Adrenal gland (tissue), 12 donors: ENCODE data around the gene SCRN3. TPM values are rescaled to one million over a fixed set of nuclear protein-coding genes. Genes with fewer than 3 reads are reported as not detected.
"Not testable (repeated sequence)": the region's sequence is repeated elsewhere in the genome, so short reads cannot be mapped to it uniquely, and the experiment has no call there.

Source experiments
- DNase-seq, 7 donors: peaks; one replicate each; pipeline ENCODE4 v3.0.0-alpha.2; 2019 to 2020
- H3K27ac ChIP-seq, 5 donors: fragments of 200-600 bp; sonication (generic) in 4 of 5; 1 replicate in 3 of 5; 2 replicates in 2 of 5; pipeline versions ENCODE4 v1.5.1 to v1.8.0; 2016 to 2020; ENCODE audit warnings: mild to moderate bottlenecking in 1 of 5
- H3K27me3 ChIP-seq: fragments of 200-600 bp; 2 replicates; pipeline ENCODE4 v1.8.0; 2021
- H3K36me3 ChIP-seq, 2 donors: fragments of 200-600 bp; replicated peaks in 1 of 2; 1 replicate in 1 of 2; 2 replicates in 1 of 2; pipeline versions ENCODE4 v1.5.1 to v1.8.0; 2018 to 2022
- H3K4me1 ChIP-seq, 2 donors: fragments of 200-600 bp; replicated peaks in 1 of 2; 1 replicate in 1 of 2; 2 replicates in 1 of 2; pipeline versions ENCODE4 v1.5.1 to v1.8.0; 2018 to 2021
- H3K4me3 ChIP-seq, 4 donors: fragments of 200-600 bp; sonication (generic) in 3 of 4; one replicate each; pipeline ENCODE4 v1.5.1; 2016 to 2018
- H3K9me3 ChIP-seq, 3 donors: fragments of 200-600 bp; sonication (generic) in 1 of 3; replicated peaks in 1 of 3; 1 replicate in 2 of 3; 2 replicates in 1 of 3; pipeline versions ENCODE4 v1.5.1 to v1.8.0; 2016 to 2021
- CTCF ChIP-seq, 6 experiments: fragments of 450-650 bp in 4 of 6; fragments of 200-600 bp in 2 of 6; sonication (generic) in 1 of 6; IDR thresholded peaks; 1 replicate in 5 of 6; 2 replicates in 1 of 6; pipeline versions ENCODE4 v1.5.1 to v1.8.0; 2016 to 2021; ENCODE audit warnings: antibody characterized with exemption in 6 of 6, mild to moderate bottlenecking in 2 of 6, moderate library complexity in 1 of 6
- POLR2A ChIP-seq, 2 donors: fragments of 450-650 bp; IDR thresholded peaks; one replicate each; pipeline ENCODE4 v1.6.1; 2017; ENCODE audit warnings: antibody characterized with exemption in 2 of 2, mild to moderate bottlenecking in 2 of 2, moderate library complexity in 1 of 2
- WGBS, 4 donors: extraction: QIAGEN DNeasy Blood & Tissue Kit in 2 of 4; methylation state at CpG; one replicate each; pipeline versions ENCODE4 v1.1.5 to v1.1.7; 2013 to 2017; 5-methylcytosine and 5-hydroxymethylcytosine counted together
- intact Hi-C, 2 donors: fragments of 100-400 bp; cut with DNase I; formaldehyde crosslinking; loops; one replicate each; pipeline versions ENCODE4 v1.14.1 to v1.15.0; 2022 to 2023
- polyA plus RNA-seq, 3 donors: library from polyadenylated mRNA; stranded (reverse); fragments of 200-250 nt in 2 of 3; fragments of 350-450 nt in 1 of 3; fragmentation: Illumina TruSeq in 1 of 3; extraction: RNeasy Lipid Tissue Mini Kit (QIAGEN cat#74804) in 1 of 3; gene quantifications; one replicate each; pipeline ENCODE4 v1.2.3, GENCODE V29; 2013 to 2014
- total RNA-seq, 9 donors: library from RNA; depleted of rRNA in 4 of 9; stranded (reverse); fragments of >200 nt in 4 of 9; fragments of 120-200 nt in 1 of 9; fragmentation: NEBNext Ultra II Directional in 1 of 9; extraction: Animal tissue kit (Norgen Biotek cat#: 25700) in 1 of 9; gene quantifications; one replicate each; pipeline versions ENCODE4 v1.1.0 to v1.2.4, GENCODE V29; 2013 to 2023
- donor health status: healthy with polysubstance abuse.
- donor health status: Bipolar disorder and iron deficiency.
- donor health status: DM: yes; HTN: yes; CAD: no.
- donor health status: DM: no; HTN: no; CAD: no.
- donor health status: DM: no; HTN: no; CAD: no.
- donor health status: DM: yes; HTN: yes; CAD: no.

SCRN3 gene
- total and polyA plus RNA-seq, 12 donors: 8.8 to 60.6 (median 29.8) TPM

- H3K36me3 ChIP-seq: peaks cover 0 to 45% of the 10 kb centered on the region in 2 donors
- TF ChIP-seq POLR2A (IDR thresholded peaks at IDR 0.05) (no peak), CTCF (IDR thresholded peaks at IDR 0.05) (no peak)
- 69 to 96% (median 87%) methylated on average over 1 of the region's 1 CpG for WGBS, 4 donors
These were observed 11.7 kb upstream of the SCRN3 start for GRCh38 chr2:174383796-174384195.

GRCh38 chr2:174385201-174385600, 10.3 kb upstream of the SCRN3 start:
- no peak overlapping the region for H3K4me3 ChIP-seq
- H3K27me3 ChIP-seq: no peaks in the 10 kb centered on the region
- no peak for DNase-seq
- peaks cover 0 to 31% of the 10 kb centered on the region in 2 donors for H3K36me3 ChIP-seq
- WGBS, 4 donors: 90 to 97% (median 94%) methylated on average over 3 of the region's 3 CpGs
- no peak for TF ChIP-seq POLR2A (IDR thresholded peaks at IDR 0.05)
- no peak overlapping the region for H3K27ac ChIP-seq
- no peaks in the 10 kb centered on the region for H3K4me1 ChIP-seq
- intact Hi-C loops: no loop called here
- no peaks in the 10 kb centered on the region for H3K9me3 ChIP-seq

More at GRCh38 chr2:174383796-174384195, 11.7 kb upstream of the SCRN3 start:
- DNase-seq: no peak
- Histone ChIP-seq H3K27me3 (no peaks in the 10 kb centered on the region), H3K9me3 (no peaks in the 10 kb centered on the region), H3K4me1 (no peaks in the 10 kb centered on the region), H3K27ac (no peak overlapping the region), H3K4me3 (no peak overlapping the region)
- intact Hi-C loops: no loop called here

GRCh38 chr2:174388706-174389105, 6.8 kb upstream of the SCRN3 start:
- intact Hi-C loops, H3K27ac ChIP-seq, H3K9me3 ChIP-seq, H3K4me3 ChIP-seq, H3K27me3 ChIP-seq, DNase-seq: not testable (repeated sequence)
- WGBS, 4 donors: 91 to 99% (median 93%) methylated on average over 3 of the region's 3 CpGs
- H3K4me1 ChIP-seq: peaks cover 0 to 13% of the 10 kb centered on the region in 2 donors
- peaks cover 0 to 18% of the 10 kb centered on the region in 2 donors for H3K36me3 ChIP-seq

GRCh38 chr2:174389542-174389941, 6.0 kb upstream of the SCRN3 start:
- Histone ChIP-seq H3K27me3 (no peaks in the 10 kb centered on the region), H3K4me3 (no peak overlapping the region), H3K27ac (no peak overlapping the region), H3K4me1 (peaks cover 8 to 22% of the 10 kb centered on the region in 2 donors), H3K36me3 (peaks cover 0 to 18% of the 10 kb centered on the region in 2 donors), H3K9me3 (no peaks in the 10 kb centered on the region)
- intact Hi-C loops: no loop called here
- DNase-seq: no peak
- 90 to 94% (median 93%) methylated on average over 6 of the region's 6 CpGs for WGBS, 4 donors
- no peak for TF ChIP-seq POLR2A (IDR thresholded peaks at IDR 0.05)
- no peak for TF ChIP-seq CTCF (IDR thresholded peaks at IDR 0.05)

GRCh38 chr2:174390303-174390702, 5.2 kb upstream of the SCRN3 start:
- intact Hi-C loops: not testable (repeated sequence)

GRCh38 chr2:174392706-174393105, 2.8 kb upstream of the SCRN3 start:
- no peak overlapping the region for H3K27ac ChIP-seq
- no peaks in the 10 kb centered on the region for H3K27me3 ChIP-seq
- H3K9me3 ChIP-seq: no peaks in the 10 kb centered on the region
- H3K36me3 ChIP-seq: no peaks in the 10 kb centered on the region
- no peak for DNase-seq
- peaks cover 18 to 36% of the 10 kb centered on the region in 2 donors for H3K4me1 ChIP-seq
- intact Hi-C loops: no loop called here
- no peak overlapping the region for H3K4me3 ChIP-seq
- TF ChIP-seq POLR2A (IDR thresholded peaks at IDR 0.05) (no peak), CTCF (IDR thresholded peaks at IDR 0.05) (no peak)

More at GRCh38 chr2:174390303-174390702, 5.2 kb upstream of the SCRN3 start:
- Histone ChIP-seq H3K4me1 (peaks cover 11 to 23% of the 10 kb centered on the region in 2 donors), H3K36me3 (peaks cover 0 to 18% of the 10 kb centered on the region in 2 donors)
- not testable (repeated sequence) for H3K27ac ChIP-seq, H3K4me3 ChIP-seq, H3K9me3 ChIP-seq, H3K27me3 ChIP-seq, DNase-seq
- WGBS, 4 donors: 98 to 100% (median 99%) methylated on average over 3 of the region's 3 CpGs
